ENCODE results near the gene TSNAXIP1. TPM values are rescaled to one million over a fixed set of nuclear protein-coding genes. Genes with fewer than 3 reads are reported as not detected.
A peak's percentile ranks its signal among the peaks of the same experiment; 100 is the strongest.

Gene TSNAXIP1
- total and polyA plus RNA-seq, 9 of the 15 experiments (the other 6 are each of a cell fraction or from before 2014, with no cell fraction given): 0.03 to 0.24 (median 0.11) TPM; not detected in 4

DNA sequence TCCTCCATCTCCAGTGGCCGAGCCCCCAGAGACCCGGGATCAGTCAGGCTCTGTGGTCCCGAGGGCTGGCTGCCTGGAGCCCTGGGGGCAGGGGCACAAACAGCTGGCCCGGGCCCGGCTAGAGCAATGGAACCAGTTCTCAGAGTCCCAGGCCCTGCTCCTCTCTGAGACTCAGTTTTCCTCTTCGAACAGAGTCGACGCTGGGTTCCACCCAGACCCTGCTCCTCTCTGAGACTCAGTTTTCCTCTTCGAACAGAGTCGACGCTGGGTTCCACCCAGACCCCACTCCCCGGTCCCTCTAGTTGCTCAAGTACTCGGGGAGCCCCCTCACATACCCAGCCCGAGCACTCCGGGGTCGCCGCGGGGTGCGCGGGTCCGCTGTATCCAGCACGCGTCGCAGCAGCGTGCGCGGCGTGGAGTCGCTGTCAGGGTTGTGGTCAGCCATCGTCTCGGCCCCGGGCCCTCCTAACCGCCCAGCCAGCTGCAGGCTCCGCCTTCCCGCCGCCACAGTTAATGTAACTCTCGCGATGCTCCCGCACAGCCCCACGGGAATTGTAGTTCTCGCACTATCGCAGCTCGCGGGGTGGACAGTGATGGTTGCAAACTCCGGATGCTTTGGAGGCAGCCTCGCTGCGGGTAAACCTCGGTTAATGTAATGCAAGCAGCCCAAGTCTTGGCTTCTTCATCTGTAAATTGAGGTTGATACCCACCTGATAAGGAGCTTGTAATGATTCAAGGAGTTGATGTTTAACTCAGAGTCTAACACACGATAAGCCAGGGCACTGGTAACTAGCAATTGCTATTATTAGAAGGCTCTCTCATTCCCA is 26.9 kb downstream of the TSNAXIP1 start (continued):
- TF ChIP-seq, protein P1, sequence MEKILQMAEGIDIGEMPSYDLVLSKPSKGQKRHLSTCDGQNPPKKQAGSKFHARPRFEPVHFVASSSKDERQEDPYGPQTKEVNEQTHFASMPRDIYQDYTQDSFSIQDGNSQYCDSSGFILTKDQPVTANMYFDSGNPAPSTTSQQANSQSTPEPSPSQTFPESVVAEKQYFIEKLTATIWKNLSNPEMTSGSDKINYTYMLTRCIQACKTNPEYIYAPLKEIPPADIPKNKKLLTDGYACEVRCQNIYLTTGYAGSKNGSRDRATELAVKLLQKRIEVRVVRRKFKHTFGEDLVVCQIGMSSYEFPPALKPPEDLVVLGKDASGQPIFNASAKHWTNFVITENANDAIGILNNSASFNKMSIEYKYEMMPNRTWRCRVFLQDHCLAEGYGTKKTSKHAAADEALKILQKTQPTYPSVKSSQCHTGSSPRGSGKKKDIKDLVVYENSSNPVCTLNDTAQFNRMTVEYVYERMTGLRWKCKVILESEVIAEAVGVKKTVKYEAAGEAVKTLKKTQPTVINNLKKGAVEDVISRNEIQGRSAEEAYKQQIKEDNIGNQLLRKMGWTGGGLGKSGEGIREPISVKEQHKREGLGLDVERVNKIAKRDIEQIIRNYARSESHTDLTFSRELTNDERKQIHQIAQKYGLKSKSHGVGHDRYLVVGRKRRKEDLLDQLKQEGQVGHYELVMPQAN (IDR thresholded peaks at IDR 0.05; ENCODE audit: borderline replicate concordance): peak; percentile 91
- TF ChIP-seq EWSR1 (IDR thresholded peaks at IDR 0.05; ENCODE audit: borderline replicate concordance, low read depth, partially characterized antibody): no peak
- no peak for TF ChIP-seq TAL1 (IDR thresholded peaks at IDR 0.05)
- no peak for TF ChIP-seq PTRF (tag; IDR thresholded peaks at IDR 0.05)
- TF ChIP-seq GABPB1 (CRISPR knock-in tag; IDR thresholded peaks at IDR 0.05): peak; percentile 82
- TF ChIP-seq CBX2 (IDR thresholded peaks at IDR 0.05; ENCODE audit: insufficient read depth, low read length, poor library complexity, severe bottlenecking): no peak
- TF ChIP-seq GTF2F1 (IDR thresholded peaks at IDR 0.05; ENCODE audit: low read depth, low read length): no peak
- TF ChIP-seq MCM3 (IDR thresholded peaks at IDR 0.05): no peak
- peak; percentile 79 for TF ChIP-seq ZFX (CRISPR knock-in tag; IDR thresholded peaks at IDR 0.05)
- TF ChIP-seq BRD4 (IDR thresholded peaks at IDR 0.05): no peak
- peak; percentile 67; the same call in 1 of the 2 replicates for TF ChIP-seq ETV5 (CRISPR knock-in tag; IDR thresholded peaks at IDR 0.05; ENCODE audit: low read depth)
- peak; percentile 49; the same call in 1 of the 2 replicates for TF ChIP-seq RUNX1 (IDR thresholded peaks at IDR 0.05; ENCODE audit: low read depth)
- TF ChIP-seq MTA3 (IDR thresholded peaks at IDR 0.05; ENCODE audit: borderline replicate concordance): peak; percentile 50; the same call in 1 of the 2 replicates
- TF ChIP-seq NFXL1 (CRISPR knock-in tag; IDR thresholded peaks at IDR 0.05): no peak
- TF ChIP-seq ZNF174 (CRISPR knock-in tag; IDR thresholded peaks at IDR 0.05): no peak
- no peak for TF ChIP-seq THAP7 (CRISPR knock-in tag; IDR thresholded peaks at IDR 0.05)
- no peak for TF ChIP-seq ZKSCAN1 (IDR thresholded peaks at IDR 0.05; ENCODE audit: low read depth, low read length)
- TF ChIP-seq ZNF347 (CRISPR knock-in tag; IDR thresholded peaks at IDR 0.05; ENCODE audit: low read depth): no peak
- TF ChIP-seq CBFB (CRISPR knock-in tag; IDR thresholded peaks at IDR 0.05): peak; percentile 97
- TF ChIP-seq CREB1 (IDR thresholded peaks at IDR 0.05): peak; percentile 55
- TF ChIP-seq CREB1 (CRISPR knock-in tag; IDR thresholded peaks at IDR 0.05): peak; percentile 69; the same call in 1 of the 2 replicates
- peak; percentile 24 for TF ChIP-seq HNRNPLL (IDR thresholded peaks at IDR 0.05; ENCODE audit: low read depth, low read length, poor library complexity, severe bottlenecking)
- TF ChIP-seq, protein P2, sequence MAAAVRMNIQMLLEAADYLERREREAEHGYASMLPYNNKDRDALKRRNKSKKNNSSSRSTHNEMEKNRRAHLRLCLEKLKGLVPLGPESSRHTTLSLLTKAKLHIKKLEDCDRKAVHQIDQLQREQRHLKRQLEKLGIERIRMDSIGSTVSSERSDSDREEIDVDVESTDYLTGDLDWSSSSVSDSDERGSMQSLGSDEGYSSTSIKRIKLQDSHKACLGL (CRISPR knock-in tag; IDR thresholded peaks at IDR 0.05; ENCODE audit: borderline replicate concordance, poor library complexity, severe bottlenecking): peak; percentile 66
- TF ChIP-seq ARHGAP35 (IDR thresholded peaks at IDR 0.05; ENCODE audit: partially characterized antibody): peak; percentile 94
- TF ChIP-seq, protein P3, sequence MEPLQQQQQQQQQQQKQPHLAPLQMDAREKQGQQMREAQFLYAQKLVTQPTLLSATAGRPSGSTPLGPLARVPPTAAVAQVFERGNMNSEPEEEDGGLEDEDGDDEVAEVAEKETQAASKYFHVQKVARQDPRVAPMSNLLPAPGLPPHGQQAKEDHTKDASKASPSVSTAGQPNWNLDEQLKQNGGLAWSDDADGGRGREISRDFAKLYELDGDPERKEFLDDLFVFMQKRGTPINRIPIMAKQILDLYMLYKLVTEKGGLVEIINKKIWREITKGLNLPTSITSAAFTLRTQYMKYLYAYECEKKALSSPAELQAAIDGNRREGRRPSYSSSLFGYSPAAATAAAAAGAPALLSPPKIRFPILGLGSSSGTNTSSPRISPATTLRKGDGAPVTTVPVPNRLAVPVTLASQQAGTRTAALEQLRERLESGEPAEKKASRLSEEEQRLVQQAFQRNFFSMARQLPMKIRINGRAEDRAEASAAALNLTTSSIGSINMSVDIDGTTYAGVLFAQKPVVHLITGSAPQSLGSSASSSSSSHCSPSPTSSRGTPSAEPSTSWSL (CRISPR knock-in tag; IDR thresholded peaks at IDR 0.05; ENCODE audit: borderline replicate concordance): no peak

Measured in K562 (cell line).